ENCODE data around the gene FOXK1.

The FOXK1 gene

GRCh38 chr7:4766666-4767519 is 84.8 kb downstream of the FOXK1 start:
- ChIA-PET CTCF (interaction anchor here (0.6 to 6.2 kb wide), 3 partner anchors 13 to 41 kb away, joined by 3 to 44 read pairs (median 3); no protein-coding TSS in a partner anchor), POLR2A (no interaction called here)
- no peak for DNase-seq (ENCODE audit: low read depth, low spot score)
- TF ChIP-seq CTCF (IDR thresholded peaks at IDR 0.05; ENCODE audit: insufficient read depth, low read length, missing control alignments) = no peak
- no peak overlapping the region for H3K4me3 ChIP-seq (ENCODE audit: low read depth, low read length)

- no peak for DNase-seq (ENCODE audit: low read depth, low spot score)
- POLR2A ChIA-PET = no interaction called here
- CTCF ChIA-PET = interaction anchor here (1.4 to 6.2 kb wide), 2 partner anchors 15 to 24 kb away, joined by 5 to 44 read pairs; no protein-coding TSS in a partner anchor
- no peak overlapping the region for H3K4me3 ChIP-seq (ENCODE audit: low read depth, low read length)
- TF ChIP-seq CTCF (IDR thresholded peaks at IDR 0.05; ENCODE audit: insufficient read depth, low read length, missing control alignments) = no peak
These were observed 86.8 kb downstream of the FOXK1 start for GRCh38 chr7:4768597-4769569.

GRCh38 chr7:4769761-4770160 is 87.7 kb downstream of the FOXK1 start:
- POLR2A ChIA-PET = no interaction called here
- CTCF ChIA-PET = interaction anchor here (1.4 kb wide), 1 partner anchor 23 kb away, joined by 5 read pairs; no protein-coding TSS in a partner anchor
- no peak overlapping the region for H3K4me3 ChIP-seq (ENCODE audit: low read depth, low read length)
- no peak for TF ChIP-seq CTCF (IDR thresholded peaks at IDR 0.05; ENCODE audit: insufficient read depth, low read length, missing control alignments)
- DNase-seq (ENCODE audit: low read depth, low spot score) = no peak

GRCh38 chr7:4770886-4771285 is 88.8 kb downstream of the FOXK1 start:
- no peak for TF ChIP-seq CTCF (IDR thresholded peaks at IDR 0.05; ENCODE audit: insufficient read depth, low read length, missing control alignments)
- POLR2A ChIA-PET = no interaction called here
- no peak for DNase-seq (ENCODE audit: low read depth, low spot score)
- CTCF ChIA-PET = interaction anchor here (0.6 to 1.4 kb wide), 2 partner anchors 22 to 153 kb away, joined by 3 to 5 read pairs; no protein-coding TSS in a partner anchor
- no peak overlapping the region for H3K4me3 ChIP-seq (ENCODE audit: low read depth, low read length)

GRCh38 chr7:4771737-4772136 is 89.6 kb downstream of the FOXK1 start:
- DNase-seq (ENCODE audit: low read depth, low spot score) = no peak
- CTCF ChIA-PET = interaction anchor here (0.6 kb wide), 1 partner anchor 154 kb away, joined by 3 read pairs; no protein-coding TSS in a partner anchor
- no peak overlapping the region for H3K4me3 ChIP-seq (ENCODE audit: low read depth, low read length)
- no peak for TF ChIP-seq CTCF (IDR thresholded peaks at IDR 0.05; ENCODE audit: insufficient read depth, low read length, missing control alignments)
- POLR2A ChIA-PET = no interaction called here

Measured in AG04449 (cell line).